GM23338 (cell line): ENCODE results near the gene ERAP2. TPM values are rescaled to one million over a fixed set of nuclear protein-coding genes. Genes with fewer than 3 reads are reported as not detected.

Experiments
- ATAC-seq: fragments of 200-7000 bp; cut with Tn5 transposase; 3 replicates; pipeline ENCODE4 v1.9.1; 2020
- DNase-seq: peaks from one replicate; pipeline ENCODE4 v3.0.0-alpha.2; 2015; ENCODE audit warnings: low spot score
- H2AFZ ChIP-seq: fragments of 200-600 bp; sonication (generic); 2 replicates; pipeline ENCODE4 v1.8.0; 2016; ENCODE audit warnings: antibody characterized with exemption, mild to moderate bottlenecking, moderate library complexity
- H3F3A ChIP-seq: fragments of 200-600 bp; sonication (generic); replicated peaks from 2 replicates; pipeline ENCODE4 v1.8.0; 2017; ENCODE audit warnings: antibody characterized with exemption, mixed run types, low read depth
- H3K27ac ChIP-seq: fragments of 200-600 bp; sonication (generic); 2 replicates; pipeline ENCODE4 v1.6.1; 2016; ENCODE audit warnings: low read depth
- H3K27me3 ChIP-seq: fragments of 200-600 bp; sonication (generic); 2 replicates; pipeline ENCODE4 v1.8.0; 2016; ENCODE audit warnings: mild to moderate bottlenecking, mixed run types, moderate library complexity; ENCODE audit not compliant: insufficient read depth
- H3K36me3 ChIP-seq: fragments of 200-600 bp; sonication (generic); 2 replicates; pipeline ENCODE4 v1.8.0; 2016; ENCODE audit warnings: mild to moderate bottlenecking; ENCODE audit not compliant: insufficient read depth
- H3K4me1 ChIP-seq: fragments of 200-600 bp; sonication (generic); 2 replicates; pipeline ENCODE4 v1.8.0; 2016; ENCODE audit warnings: mild to moderate bottlenecking, moderate library complexity; ENCODE audit not compliant: insufficient read depth
- H3K4me2 ChIP-seq: fragments of 200-600 bp; sonication (generic); 2 replicates; pipeline ENCODE4 v1.7.1; 2017; ENCODE audit warnings: mixed run types
- H3K4me3 ChIP-seq: fragments of 200-600 bp; sonication (generic); 2 replicates; pipeline ENCODE4 v1.6.1; 2016; ENCODE audit warnings: mixed run types
- H3K79me2 ChIP-seq: fragments of 200-600 bp; sonication (generic); replicated peaks from 2 replicates; pipeline ENCODE4 v1.8.0; 2017; ENCODE audit warnings: mild to moderate bottlenecking; ENCODE audit not compliant: insufficient read depth
- H3K9me2 ChIP-seq: fragments of 200-600 bp; sonication (generic); 2 replicates; pipeline ENCODE4 v1.8.0; 2017; ENCODE audit not compliant: insufficient read depth
- H4K20me1 ChIP-seq: fragments of 200-600 bp; sonication (generic); replicated peaks from 2 replicates; pipeline ENCODE4 v1.8.0; 2017; ENCODE audit warnings: mild to moderate bottlenecking; ENCODE audit not compliant: insufficient read depth
- H3K27ac Mint-ChIP-seq: 2 replicates; pipeline ENCODE4 v1.8.0; 2020; ENCODE audit warnings: inconsistent platforms, mild to moderate bottlenecking, moderate library complexity, mixed read lengths
- H3K27me3 Mint-ChIP-seq: 3 replicates; pipeline ENCODE4 v1.8.0; 2022; ENCODE audit warnings: low read depth, mild to moderate bottlenecking, moderate library complexity, mixed read lengths, inconsistent platforms; ENCODE audit not compliant: insufficient read depth, poor library complexity
- H3K36me3 Mint-ChIP-seq: 3 replicates; pipeline ENCODE4 v1.8.0; 2021; ENCODE audit warnings: low read depth, mild to moderate bottlenecking, inconsistent platforms, moderate library complexity, mixed read lengths
- H3K4me1 Mint-ChIP-seq: 3 replicates; pipeline ENCODE4 v1.8.0; 2020; ENCODE audit warnings: mild to moderate bottlenecking, inconsistent platforms, mixed read lengths
- H3K4me3 Mint-ChIP-seq: 3 replicates; pipeline ENCODE4 v1.8.0; 2021; ENCODE audit warnings: moderate library complexity, mild to moderate bottlenecking, inconsistent platforms, mixed read lengths
- H3K9me3 Mint-ChIP-seq: 3 replicates; pipeline ENCODE4 v1.8.0; 2020; ENCODE audit warnings: moderate library complexity, mild to moderate bottlenecking, inconsistent platforms, mixed read lengths
- CTCF ChIP-seq, 2 experiments: fragments of 200-600 bp in 1 of 2; sonication (generic) in 1 of 2; conservative IDR thresholded peaks; 2 replicates each; pipeline versions ENCODE4 v1.5.1 to v1.6.1; 2016 to 2017; ENCODE audit warnings: antibody characterized with exemption in 2 of 2, low read depth in 2 of 2, mild to moderate bottlenecking in 2 of 2, moderate library complexity in 1 of 2
- STAT1 ChIP-seq: IDR thresholded peaks from one replicate; pipeline ENCODE4 v1.6.1; 2016; ENCODE audit warnings: antibody characterized with exemption; ENCODE audit not compliant: unreplicated experiment
- ZNF114 ChIP-seq: fragments of 250-450 bp; sonication (Bioruptor Pico); IDR thresholded peaks from 2 replicates; pipeline ENCODE4 v1.5.0; 2020; ENCODE audit warnings: mild to moderate bottlenecking, moderate library complexity
- ZNF331 ChIP-seq: fragments of 250-450 bp; sonication (Bioruptor Pico); IDR thresholded peaks from 2 replicates; pipeline ENCODE4 v1.5.0; 2020; ENCODE audit warnings: low read depth, mild to moderate bottlenecking, moderate library complexity
- ZNF462 ChIP-seq: fragments of 250-450 bp; sonication (Bioruptor Pico); IDR thresholded peaks from 2 replicates; pipeline ENCODE4 v1.5.0; 2020; ENCODE audit warnings: mild to moderate bottlenecking, moderate library complexity
- polyA plus RNA-seq: library from polyadenylated mRNA; unstranded; fragments of >200 nt; fragmentation: Nextera tagmentation; extraction: Ambion mirVana; gene quantifications from 2 replicates; pipeline ENCODE4 v1.2.1, GENCODE V29; 2016
- total RNA-seq: library from RNA; depleted of rRNA; stranded (reverse); fragments of >200 nt; shearing (Covaris generic); gene quantifications from 2 replicates; pipeline ENCODE4 v1.2.3, GENCODE V29; 2014

Gene ERAP2
- total and polyA plus RNA-seq, 2 experiments from 2014 or later = 0.73 TPM; not detected in 1

DNA sequence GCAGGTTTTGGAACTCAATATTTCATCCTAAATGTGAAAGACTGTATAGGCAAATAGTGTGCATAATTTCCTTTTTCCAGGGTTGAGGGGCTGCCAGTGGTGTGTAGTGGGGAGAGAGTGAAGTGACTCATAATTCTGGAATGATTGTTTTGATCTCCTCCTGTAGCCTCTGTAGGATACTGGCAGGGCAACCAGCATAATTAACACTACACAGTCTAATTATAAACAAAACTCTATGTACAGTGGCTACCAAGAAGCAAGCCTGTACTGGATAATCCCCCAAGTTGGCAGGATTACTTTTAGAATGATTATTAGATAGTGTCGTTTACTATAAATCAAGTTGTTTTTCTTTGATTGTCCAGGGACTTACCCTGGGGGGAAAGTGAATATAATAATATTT, 91.8 kb downstream of the ERAP2 start:
- Histone ChIP-seq H3F3A (no peaks in the 10 kb centered on the region), H3K4me1 (no peaks in the 10 kb centered on the region; the same call in none of the 2 replicates), H3K4me2 (no peak overlapping the region), H3K36me3 (no peaks in the 10 kb centered on the region), H4K20me1 (no peaks in the 10 kb centered on the region), H3K9me2 (no peaks in the 10 kb centered on the region), H3K27me3 (no peaks in the 10 kb centered on the region), H3K27ac (no peak overlapping the region), H2AFZ (no peak overlapping the region), H3K79me2 (no peaks in the 10 kb centered on the region), H3K4me3 (no peak overlapping the region)
- DNase-seq = no peak
- TF ChIP-seq CTCF (conservative IDR thresholded peaks at IDR 0.05; ENCODE audit: low read depth in 2 of 2) (no peak), STAT1 (no peak), ZNF462 (CRISPR knock-in tag) (no peak), ZNF331 (CRISPR knock-in tag) (no peak)
- Mint-ChIP-seq H3K4me3 (no peak overlapping the region), H3K27ac (no peak overlapping the region), H3K36me3 (no peaks in the 10 kb centered on the region), H3K4me1 (peaks cover 12% of the 10 kb centered on the region), H3K27me3 (peaks cover 4% of the 10 kb centered on the region), H3K9me3 (no peaks in the 10 kb centered on the region)
- no peak for ATAC-seq

DNA sequence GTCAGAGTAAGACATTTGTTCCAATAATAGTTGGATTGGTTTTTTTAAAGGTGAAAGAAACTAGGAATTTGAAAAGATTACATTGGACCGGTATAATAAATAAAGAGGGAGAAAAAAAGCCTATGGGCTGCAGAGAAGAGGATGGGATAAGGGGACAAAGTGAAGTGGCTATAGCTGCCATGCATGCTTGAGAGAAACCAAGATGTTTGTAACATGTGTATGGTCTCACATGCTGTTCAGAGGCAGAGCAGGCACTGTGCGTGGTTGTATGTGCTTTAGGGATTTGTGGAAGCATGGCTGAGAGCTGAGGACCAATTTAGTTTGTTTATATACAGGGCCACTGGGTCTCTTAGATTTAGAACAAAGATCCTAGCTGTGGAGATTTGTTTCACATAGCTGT, 92.3 kb downstream of the ERAP2 start:
- Mint-ChIP-seq H3K9me3 (no peaks in the 10 kb centered on the region), H3K4me3 (no peak overlapping the region), H3K27me3 (peaks cover 4% of the 10 kb centered on the region), H3K4me1 (peaks cover 12% of the 10 kb centered on the region), H3K27ac (no peak overlapping the region; the same call in 1 of the 2 replicates), H3K36me3 (no peaks in the 10 kb centered on the region)
- Histone ChIP-seq H3F3A (no peaks in the 10 kb centered on the region), H3K27me3 (no peaks in the 10 kb centered on the region), H3K79me2 (no peaks in the 10 kb centered on the region), H3K4me1 (no peaks in the 10 kb centered on the region; the same call in none of the 2 replicates), H4K20me1 (no peaks in the 10 kb centered on the region; the same call in 1 of the 2 replicates), H3K9me2 (no peaks in the 10 kb centered on the region), H3K4me3 (no peak overlapping the region), H2AFZ (no peak overlapping the region), H3K27ac (no peak overlapping the region), H3K36me3 (no peaks in the 10 kb centered on the region), H3K4me2 (no peak overlapping the region)
- DNase-seq (no peak), ATAC-seq (no peak)
- TF ChIP-seq ZNF114 (CRISPR knock-in tag) = no peak
